ENCODE results near the gene FSTL5. TPM values are rescaled to one million over a fixed set of nuclear protein-coding genes. Genes with fewer than 3 reads are reported as not detected.

Gene FSTL5
- total RNA-seq, 5 donors from 2014 or later (not counting 1 experiment from before 2014, with no cell fraction given): not detected

GRCh38 chr4:161345741-161346140 is 818.1 kb downstream of the FSTL5 start:
- H3K27ac ChIP-seq (ENCODE audit: low read length): no peak overlapping the region
- no peaks in the 10 kb centered on the region for H3K4me1 ChIP-seq (ENCODE audit: control insufficient read depth in 1 of 2, extremely low read depth in 1 of 2, insufficient read depth in 2 of 2, low read length in 2 of 2)
- ChIA-PET POLR2A (no interaction called here), CTCF (interaction anchor here in 1 of 2 donors (0.6 kb wide), 1 partner anchor 21 kb away, joined by 3 read pairs; no protein-coding TSS in a partner anchor)
- Mint-ChIP-seq H3K4me3 (no peak overlapping the region), H3K36me3 (no peaks in the 10 kb centered on the region), H3K27ac (no peak overlapping the region), H3K27me3 (no peaks in the 10 kb centered on the region), H3K9me3 (peaks cover 6 to 15% (median 13%) of the 10 kb centered on the region in 3 donors), H3K4me1 (no peaks in the 10 kb centered on the region)
- no CpG with 5 or more reads among the region's 1 CpG for WGBS (ENCODE audit: insufficient coverage)
- H3K27me3 ChIP-seq (replicated peaks in 1 of 2; ENCODE audit: control insufficient read depth in 2 of 2, extremely low read depth in 1 of 2, insufficient read depth in 2 of 2, low read length in 1 of 2): no peaks in the 10 kb centered on the region
- no peak overlapping the region for H3K4me3 ChIP-seq (ENCODE audit: control insufficient read depth in 1 of 2, extremely low read depth in 1 of 2, low read length in 1 of 2)
- DNase-seq (no peak), ATAC-seq (replicated peaks in 1 of 4) (no peak)
- no peaks in the 10 kb centered on the region for H3K36me3 ChIP-seq (ENCODE audit: control insufficient read depth in 2 of 2, extremely low read depth in 1 of 2, insufficient read depth in 1 of 2, low read length in 1 of 2)
- no peaks in the 10 kb centered on the region for H3K9me3 ChIP-seq

GRCh38 chr4:161343569-161343950 is 820.2 kb downstream of the FSTL5 start:
- Histone ChIP-seq H3K4me1 (ENCODE audit: control insufficient read depth in 1 of 2, extremely low read depth in 1 of 2, insufficient read depth in 2 of 2, low read length in 2 of 2) (no peaks in the 10 kb centered on the region), H3K4me3 (ENCODE audit: control insufficient read depth in 1 of 2, extremely low read depth in 1 of 2, low read length in 1 of 2) (no peak overlapping the region), H3K27ac (ENCODE audit: low read length) (no peak overlapping the region), H3K27me3 (replicated peaks in 1 of 2; ENCODE audit: control insufficient read depth in 2 of 2, extremely low read depth in 1 of 2, insufficient read depth in 2 of 2, low read length in 1 of 2) (no peaks in the 10 kb centered on the region), H3K9me3 (no peaks in the 10 kb centered on the region), H3K36me3 (ENCODE audit: control insufficient read depth in 2 of 2, extremely low read depth in 1 of 2, insufficient read depth in 1 of 2, low read length in 1 of 2) (no peaks in the 10 kb centered on the region)
- Mint-ChIP-seq H3K9me3 (peaks cover 6 to 13% (median 13%) of the 10 kb centered on the region in 3 donors), H3K4me3 (no peak overlapping the region), H3K36me3 (no peaks in the 10 kb centered on the region), H3K27me3 (no peaks in the 10 kb centered on the region), H3K4me1 (no peaks in the 10 kb centered on the region), H3K27ac (no peak overlapping the region)
- ChIA-PET POLR2A (no interaction called here), CTCF (no interaction called here)
- no peak for DNase-seq
- WGBS (ENCODE audit: insufficient coverage): 60% methylated on average over 1 of the region's 2 CpGs
- ATAC-seq (replicated peaks in 1 of 4): no peak

- H3K27me3 Mint-ChIP-seq: no peaks in the 10 kb centered on the region
- H3K4me3 Mint-ChIP-seq: no peak overlapping the region
- ATAC-seq (replicated peaks in 1 of 4) (no peak), DNase-seq (no peak)
- ChIA-PET POLR2A (no interaction called here), CTCF (no interaction called here)
- H3K27ac ChIP-seq (ENCODE audit: low read length): no peak overlapping the region
- H3K4me1 ChIP-seq (ENCODE audit: control insufficient read depth in 1 of 2, extremely low read depth in 1 of 2, insufficient read depth in 2 of 2, low read length in 2 of 2): no peaks in the 10 kb centered on the region
- H3K4me3 ChIP-seq (ENCODE audit: control insufficient read depth in 1 of 2, extremely low read depth in 1 of 2, low read length in 1 of 2): no peak overlapping the region
- H3K27ac Mint-ChIP-seq: no peak overlapping the region
- peaks cover 6 to 13% (median 11%) of the 10 kb centered on the region in 3 donors for H3K9me3 Mint-ChIP-seq
- H3K36me3 ChIP-seq (ENCODE audit: control insufficient read depth in 2 of 2, extremely low read depth in 1 of 2, insufficient read depth in 1 of 2, low read length in 1 of 2): no peaks in the 10 kb centered on the region
- H3K36me3 Mint-ChIP-seq: no peaks in the 10 kb centered on the region
- H3K27me3 ChIP-seq (replicated peaks in 1 of 2; ENCODE audit: control insufficient read depth in 2 of 2, extremely low read depth in 1 of 2, insufficient read depth in 2 of 2, low read length in 1 of 2): no peaks in the 10 kb centered on the region
- H3K9me3 ChIP-seq: no peaks in the 10 kb centered on the region
- WGBS (ENCODE audit: insufficient coverage): 73% methylated on average over 4 of the region's 6 CpGs
- no peaks in the 10 kb centered on the region for H3K4me1 Mint-ChIP-seq
These were observed 820.8 kb downstream of the FSTL5 start for GRCh38 chr4:161342881-161343568.

GRCh38 chr4:161336621-161337020 is 827.2 kb downstream of the FSTL5 start:
- Histone ChIP-seq H3K9me3 (no peaks in the 10 kb centered on the region), H3K36me3 (ENCODE audit: control insufficient read depth in 2 of 2, extremely low read depth in 1 of 2, insufficient read depth in 1 of 2, low read length in 1 of 2) (no peaks in the 10 kb centered on the region), H3K4me3 (ENCODE audit: control insufficient read depth in 1 of 2, extremely low read depth in 1 of 2, low read length in 1 of 2) (no peak overlapping the region), H3K4me1 (ENCODE audit: control insufficient read depth in 1 of 2, extremely low read depth in 1 of 2, insufficient read depth in 2 of 2, low read length in 2 of 2) (no peaks in the 10 kb centered on the region), H3K27me3 (replicated peaks in 1 of 2; ENCODE audit: control insufficient read depth in 2 of 2, extremely low read depth in 1 of 2, insufficient read depth in 2 of 2, low read length in 1 of 2) (no peaks in the 10 kb centered on the region), H3K27ac (ENCODE audit: low read length) (no peak overlapping the region)
- H3K36me3 Mint-ChIP-seq: no peaks in the 10 kb centered on the region
- ATAC-seq (replicated peaks in 1 of 4) (no peak), DNase-seq (no peak)
- H3K4me1 Mint-ChIP-seq: no peaks in the 10 kb centered on the region
- H3K4me3 Mint-ChIP-seq: no peak overlapping the region
- no CpG with 5 or more reads among the region's 5 CpGs for WGBS (ENCODE audit: insufficient coverage)
- peaks cover 3 to 7% (median 6%) of the 10 kb centered on the region in 3 donors for H3K9me3 Mint-ChIP-seq
- no peaks in the 10 kb centered on the region for H3K27me3 Mint-ChIP-seq
- CTCF ChIA-PET: no interaction called here
- no peak overlapping the region for H3K27ac Mint-ChIP-seq
- POLR2A ChIA-PET: no interaction called here

- H3K36me3 ChIP-seq (ENCODE audit: control insufficient read depth in 2 of 2, extremely low read depth in 1 of 2, insufficient read depth in 1 of 2, low read length in 1 of 2): no peaks in the 10 kb centered on the region
- ChIA-PET POLR2A (no interaction called here), CTCF (no interaction called here)
- ATAC-seq (replicated peaks in 1 of 4) (no peak), DNase-seq (no peak)
- Mint-ChIP-seq H3K27ac (no peak overlapping the region), H3K4me3 (no peak overlapping the region), H3K36me3 (no peaks in the 10 kb centered on the region), H3K27me3 (no peaks in the 10 kb centered on the region), H3K9me3 (peaks cover 3 to 10% (median 6%) of the 10 kb centered on the region in 3 donors), H3K4me1 (no peaks in the 10 kb centered on the region)
- no peaks in the 10 kb centered on the region for H3K9me3 ChIP-seq
- H3K4me1 ChIP-seq (ENCODE audit: control insufficient read depth in 1 of 2, extremely low read depth in 1 of 2, insufficient read depth in 2 of 2, low read length in 2 of 2): no peaks in the 10 kb centered on the region
- no peaks in the 10 kb centered on the region for H3K27me3 ChIP-seq (replicated peaks in 1 of 2; ENCODE audit: control insufficient read depth in 2 of 2, extremely low read depth in 1 of 2, insufficient read depth in 2 of 2, low read length in 1 of 2)
- H3K27ac ChIP-seq (ENCODE audit: low read length): no peak overlapping the region
- WGBS (ENCODE audit: insufficient coverage): no CpG with 5 or more reads among the region's 2 CpGs
- no peak overlapping the region for H3K4me3 ChIP-seq (ENCODE audit: control insufficient read depth in 1 of 2, extremely low read depth in 1 of 2, low read length in 1 of 2)
These were observed 827.7 kb downstream of the FSTL5 start for GRCh38 chr4:161336016-161336530.

All from T-cell (primary cell).